Upper lobe of left lung (tissue), 4 donors: ENCODE measurements around the gene DHX8.

Experiments
- EP300 ChIP-seq, 4 donors: sonication (generic); formaldehyde crosslinking; IDR thresholded peaks; one replicate each; pipeline ENCODE4 v1.5.1; 2017; ENCODE audit warnings: antibody characterized with exemption in 4 of 4, control low read depth in 2 of 4
- POLR2AphosphoS5 ChIP-seq, 2 donors: sonication (generic); formaldehyde crosslinking; IDR thresholded peaks; one replicate each; pipeline ENCODE4 v1.5.1; 2017; ENCODE audit warnings: antibody characterized with exemption in 2 of 2
- TF ChIP-seq, protein P1 (sequence below), 6 experiments: fragments of 450-650 bp in 4 of 6; fragments of 200-600 bp in 2 of 6; sonication (generic) in 2 of 6; IDR thresholded peaks; one replicate each; pipeline ENCODE4 v1.5.1; 2016 to 2019; ENCODE audit warnings: antibody characterized with exemption in 6 of 6

GRCh38 chr17:43570518-43570928 lies 86.7 kb downstream of the DHX8 start:
- TF ChIP-seq, protein P1, sequence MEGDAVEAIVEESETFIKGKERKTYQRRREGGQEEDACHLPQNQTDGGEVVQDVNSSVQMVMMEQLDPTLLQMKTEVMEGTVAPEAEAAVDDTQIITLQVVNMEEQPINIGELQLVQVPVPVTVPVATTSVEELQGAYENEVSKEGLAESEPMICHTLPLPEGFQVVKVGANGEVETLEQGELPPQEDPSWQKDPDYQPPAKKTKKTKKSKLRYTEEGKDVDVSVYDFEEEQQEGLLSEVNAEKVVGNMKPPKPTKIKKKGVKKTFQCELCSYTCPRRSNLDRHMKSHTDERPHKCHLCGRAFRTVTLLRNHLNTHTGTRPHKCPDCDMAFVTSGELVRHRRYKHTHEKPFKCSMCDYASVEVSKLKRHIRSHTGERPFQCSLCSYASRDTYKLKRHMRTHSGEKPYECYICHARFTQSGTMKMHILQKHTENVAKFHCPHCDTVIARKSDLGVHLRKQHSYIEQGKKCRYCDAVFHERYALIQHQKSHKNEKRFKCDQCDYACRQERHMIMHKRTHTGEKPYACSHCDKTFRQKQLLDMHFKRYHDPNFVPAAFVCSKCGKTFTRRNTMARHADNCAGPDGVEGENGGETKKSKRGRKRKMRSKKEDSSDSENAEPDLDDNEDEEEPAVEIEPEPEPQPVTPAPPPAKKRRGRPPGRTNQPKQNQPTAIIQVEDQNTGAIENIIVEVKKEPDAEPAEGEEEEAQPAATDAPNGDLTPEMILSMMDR (IDR thresholded peaks at IDR 0.05), result no peak
- TF ChIP-seq EP300 (IDR thresholded peaks at IDR 0.05) (no peak), POLR2AphosphoS5 (IDR thresholded peaks at IDR 0.05) (no peak)
